ENCODE measurements around the gene FOXJ1. TPM values are rescaled to one million over a fixed set of nuclear protein-coding genes. Genes with fewer than 3 reads are reported as not detected.

The FOXJ1 gene
- total RNA-seq, 2 donors from 2014 or later = not detected

- no peak for DNase-seq
- intact Hi-C loops (cut with DNase I) = no loop called here
- ATAC-seq = no peak
These were observed 23.3 kb upstream of the FOXJ1 start for GRCh38 chr17:76164331-76164730.

- intact Hi-C loops (cut with DNase I) = no loop called here
- DNase-seq (no peak), ATAC-seq (no peak)
These were observed 22.9 kb upstream of the FOXJ1 start for GRCh38 chr17:76163919-76164318.

- DNase-seq = no peak
- intact Hi-C loops (cut with DNase I) = no loop called here
- ATAC-seq = no peak
These were observed 20.7 kb upstream of the FOXJ1 start for GRCh38 chr17:76161619-76162266.

GRCh38 chr17:76160896-76161528, 20.0 kb upstream of the FOXJ1 start:
- intact Hi-C loops (cut with DNase I) = no loop called here
- ATAC-seq (no peak), DNase-seq (no peak)

- intact Hi-C loops (cut with DNase I) = no loop called here
- DNase-seq = no peak
- ATAC-seq = no peak
These were observed 18.1 kb upstream of the FOXJ1 start for GRCh38 chr17:76159157-76159556.

GRCh38 chr17:76157759-76158158, 16.7 kb upstream of the FOXJ1 start:
- intact Hi-C loops (cut with DNase I) = no loop called here
- DNase-seq (no peak), ATAC-seq (no peak)

- ATAC-seq = no peak
- no peak for DNase-seq
- intact Hi-C loops (cut with DNase I) = no loop called here
These were observed 15.6 kb upstream of the FOXJ1 start for GRCh38 chr17:76156662-76156991.

GRCh38 chr17:76155988-76156661, 15.1 kb upstream of the FOXJ1 start:
- intact Hi-C loops (cut with DNase I) = no loop called here
- DNase-seq (no peak), ATAC-seq (no peak)

- ATAC-seq (peak in 1 of 2 donors; percentile 49), DNase-seq (no peak)
- intact Hi-C loops (cut with DNase I) = no loop called here
These were observed 14.1 kb upstream of the FOXJ1 start for GRCh38 chr17:76154936-76155845.

GRCh38 chr17:76154292-76154691, 13.2 kb upstream of the FOXJ1 start:
- no peak for ATAC-seq
- intact Hi-C loops (cut with DNase I) = no loop called here

GRCh38 chr17:76153640-76154039, 12.6 kb upstream of the FOXJ1 start:
- intact Hi-C loops (cut with DNase I) = no loop called here
- DNase-seq (no peak), ATAC-seq (no peak)

More at GRCh38 chr17:76154292-76154691, 13.2 kb upstream of the FOXJ1 start:
- no peak for DNase-seq

- DNase-seq (no peak), ATAC-seq (no peak)
- intact Hi-C loops (cut with DNase I) = no loop called here
These were observed 12.2 kb upstream of the FOXJ1 start for GRCh38 chr17:76153202-76153601.

- intact Hi-C loops (cut with DNase I) = no loop called here
- DNase-seq = no peak
- ATAC-seq = no peak
These were observed 11.5 kb upstream of the FOXJ1 start for GRCh38 chr17:76152591-76152990.

- ATAC-seq (no peak), DNase-seq (no peak)
- intact Hi-C loops (cut with DNase I) = no loop called here
These were observed 10.9 kb upstream of the FOXJ1 start for GRCh38 chr17:76151896-76152454.

GRCh38 chr17:76150712-76151622, 9.9 kb upstream of the FOXJ1 start:
- intact Hi-C loops (cut with DNase I) = no loop called here
- no peak for ATAC-seq
- DNase-seq = no peak

- intact Hi-C loops (cut with DNase I) = no loop called here
- DNase-seq (no peak), ATAC-seq (no peak)
These were observed 8.2 kb upstream of the FOXJ1 start for GRCh38 chr17:76149214-76149613.

- DNase-seq (no peak), ATAC-seq (no peak)
- intact Hi-C loops (cut with DNase I) = no loop called here
These were observed 6.9 kb upstream of the FOXJ1 start for GRCh38 chr17:76148015-76148326.

GRCh38 chr17:76147211-76148014, 6.4 kb upstream of the FOXJ1 start:
- intact Hi-C loops (cut with DNase I) = no loop called here
- ATAC-seq = no peak
- DNase-seq = no peak

Data from left cardiac atrium (tissue), 4 donors.